Measurements from ENCODE around the gene SESN3. TPM values are rescaled to one million over a fixed set of nuclear protein-coding genes. Genes with fewer than 3 reads are reported as not detected.
A peak's percentile ranks its signal among the peaks of the same experiment; 100 is the strongest.
"Not testable (repeated sequence)": the region's sequence is repeated elsewhere in the genome, so short reads cannot be mapped to it uniquely, and the experiment has no call there.

The SESN3 gene
- total RNA-seq (2014; rRNA removed; shearing (Covaris generic)) (19.2 TPM in 2 replicates), polyA plus RNA-seq (2016; fragmentation: Nextera tagmentation; extraction: Ambion mirVana) (2.8 and 2.9 TPM in 2 replicates)

- no peaks in the 10 kb centered on the region for H4K20me1 ChIP-seq (ENCODE audit: insufficient read depth)
- in situ Hi-C loops (cut with MboI) = no loop called here
- H3K4me1 ChIP-seq (ENCODE audit: insufficient read depth) = peaks cover 42% of the 10 kb centered on the region
- WGBS, 2 experiments (ENCODE audit: low coverage in 1 of 2, low lambda C conversion rate in 2 of 2, missing lambda C conversion rate in 2 of 2) = 1% methylated on average over 29 to 40 of the region's 40 CpGs
- no peaks in the 10 kb centered on the region for H3K9me3 ChIP-seq (ENCODE audit: low read depth)
- TF ChIP-seq EZH2 (IDR thresholded peaks at IDR 0.05; ENCODE audit: insufficient read depth, poor library complexity, severe bottlenecking) (no peak), EZH2phosphoT487 (IDR thresholded peaks at IDR 0.05; ENCODE audit: insufficient read depth, low read depth) (no peak)
- no peaks in the 10 kb centered on the region for H3K27me3 ChIP-seq (replicated peaks; ENCODE audit: insufficient read depth)
- no peaks in the 10 kb centered on the region for H3K36me3 ChIP-seq (ENCODE audit: low read depth)
- H3K9ac ChIP-seq = peak within 1 kb of the TSS; percentile 70
- H3K9me2 ChIP-seq (ENCODE audit: insufficient read depth) = no peaks in the 10 kb centered on the region
- H3K79me2 ChIP-seq (ENCODE audit: insufficient read depth) = peaks cover 41% of the 10 kb centered on the region
- peak within 1 kb of the TSS; percentile 91 for H2AFZ ChIP-seq
- peak within 1 kb of the TSS; percentile 99 for H3K4me2 ChIP-seq (ENCODE audit: unreplicated experiment)
- DNase-seq = peak; percentile 100
- H3K27ac ChIP-seq = peak within 1 kb of the TSS; percentile 40
- H3F3A ChIP-seq (ENCODE audit: insufficient read depth) = peaks cover 35% of the 10 kb centered on the region
- H3K4me3 ChIP-seq = peak within 1 kb of the TSS; percentile 97
Measured at GRCh38 chr11:95231127-95231880, at the start of gene SESN3. Gene SESN3 (minus strand): TSS chr11:95231202. CDS start chr11:95230860, 342 bp downstream.

GRCh38 chr11:95279921-95280868 lies 49.2 kb upstream of the SESN3 start:
- peaks cover 32% of the 10 kb centered on the region for H3K4me1 ChIP-seq (ENCODE audit: insufficient read depth)
- no peak overlapping the region for H3K4me3 ChIP-seq
- H2AFZ ChIP-seq = no peak overlapping the region
- no peaks in the 10 kb centered on the region for H4K20me1 ChIP-seq (ENCODE audit: insufficient read depth)
- no peak overlapping the region for H3K27ac ChIP-seq
- no peaks in the 10 kb centered on the region for H3K9me2 ChIP-seq (ENCODE audit: insufficient read depth)
- in situ Hi-C loops (cut with MboI) = no loop called here
- no peak overlapping the region for H3K4me2 ChIP-seq (ENCODE audit: unreplicated experiment)
- H3K9me3 ChIP-seq (ENCODE audit: low read depth) = no peaks in the 10 kb centered on the region
- TF ChIP-seq EZH2phosphoT487 (IDR thresholded peaks at IDR 0.05; ENCODE audit: insufficient read depth, low read depth) (no peak), EZH2 (IDR thresholded peaks at IDR 0.05; ENCODE audit: insufficient read depth, poor library complexity, severe bottlenecking) (no peak)
- no peaks in the 10 kb centered on the region for H3K36me3 ChIP-seq (ENCODE audit: low read depth)
- peak; percentile 27 for DNase-seq
- H3K79me2 ChIP-seq (ENCODE audit: insufficient read depth) = no peaks in the 10 kb centered on the region
- H3K27me3 ChIP-seq (replicated peaks; ENCODE audit: insufficient read depth) = no peaks in the 10 kb centered on the region
- H3F3A ChIP-seq (ENCODE audit: insufficient read depth) = peaks cover 31% of the 10 kb centered on the region
- WGBS, 2 experiments (ENCODE audit: low coverage in 1 of 2, low lambda C conversion rate in 2 of 2, missing lambda C conversion rate in 2 of 2) = 53 to 60% methylated on average over 6 of the region's 6 CpGs
- H3K9ac ChIP-seq = no peak overlapping the region

GRCh38 chr11:95277868-95278267 lies 46.9 kb upstream of the SESN3 start:
- H3K4me1 ChIP-seq (ENCODE audit: insufficient read depth) = peaks cover 19% of the 10 kb centered on the region
- no peaks in the 10 kb centered on the region for H3K79me2 ChIP-seq (ENCODE audit: insufficient read depth)
- H3K9ac ChIP-seq = no peak overlapping the region
- no peaks in the 10 kb centered on the region for H4K20me1 ChIP-seq (ENCODE audit: insufficient read depth)
- H2AFZ ChIP-seq = no peak overlapping the region
- no peak overlapping the region for H3K4me2 ChIP-seq (ENCODE audit: unreplicated experiment)
- no peak overlapping the region for H3K4me3 ChIP-seq
- DNase-seq = no peak
- no peaks in the 10 kb centered on the region for H3K27me3 ChIP-seq (replicated peaks; ENCODE audit: insufficient read depth)
- peaks cover 15% of the 10 kb centered on the region for H3F3A ChIP-seq (ENCODE audit: insufficient read depth)
- no peaks in the 10 kb centered on the region for H3K9me3 ChIP-seq (ENCODE audit: low read depth)
- in situ Hi-C loops (cut with MboI) = no loop called here
- TF ChIP-seq EZH2phosphoT487 (IDR thresholded peaks at IDR 0.05; ENCODE audit: insufficient read depth, low read depth) = no peak
- no peak for TF ChIP-seq EZH2 (IDR thresholded peaks at IDR 0.05; ENCODE audit: insufficient read depth, poor library complexity, severe bottlenecking)
- H3K27ac ChIP-seq = no peak overlapping the region
- H3K36me3 ChIP-seq (ENCODE audit: low read depth) = no peaks in the 10 kb centered on the region
- H3K9me2 ChIP-seq (ENCODE audit: insufficient read depth) = no peaks in the 10 kb centered on the region
- 93 to 97% methylated on average over 2 of the region's 2 CpGs for WGBS, 2 experiments (ENCODE audit: low coverage in 1 of 2, low lambda C conversion rate in 2 of 2, missing lambda C conversion rate in 2 of 2)

- WGBS, 2 experiments (ENCODE audit: low coverage in 1 of 2, low lambda C conversion rate in 2 of 2, missing lambda C conversion rate in 2 of 2) = 83 to 86% methylated on average over 4 of the region's 4 CpGs
- Histone ChIP-seq H3K9me3 (ENCODE audit: low read depth) (no peaks in the 10 kb centered on the region), H3F3A (ENCODE audit: insufficient read depth) (no peaks in the 10 kb centered on the region), H3K9ac (no peak overlapping the region), H3K4me2 (ENCODE audit: unreplicated experiment) (no peak overlapping the region), H2AFZ (no peak overlapping the region), H3K27me3 (replicated peaks; ENCODE audit: insufficient read depth) (no peaks in the 10 kb centered on the region), H3K4me1 (ENCODE audit: insufficient read depth) (peaks cover 8% of the 10 kb centered on the region; the same call in 1 of the 2 replicates), H3K4me3 (no peak overlapping the region), H3K79me2 (ENCODE audit: insufficient read depth) (no peaks in the 10 kb centered on the region), H4K20me1 (ENCODE audit: insufficient read depth) (no peaks in the 10 kb centered on the region), H3K9me2 (ENCODE audit: insufficient read depth) (no peaks in the 10 kb centered on the region), H3K27ac (no peak overlapping the region), H3K36me3 (ENCODE audit: low read depth) (no peaks in the 10 kb centered on the region)
- no peak for DNase-seq
- no peak for TF ChIP-seq EZH2 (IDR thresholded peaks at IDR 0.05; ENCODE audit: insufficient read depth, poor library complexity, severe bottlenecking)
- TF ChIP-seq EZH2phosphoT487 (IDR thresholded peaks at IDR 0.05; ENCODE audit: insufficient read depth, low read depth) = no peak
- in situ Hi-C loops (cut with MboI) = no loop called here
Measured at GRCh38 chr11:95276139-95276538, 45.1 kb upstream of the SESN3 start.

GRCh38 chr11:95273618-95274017 lies 42.6 kb upstream of the SESN3 start:
- H3K27ac ChIP-seq; H3K9me2 ChIP-seq (ENCODE audit: insufficient read depth); H3K27me3 ChIP-seq (replicated peaks; ENCODE audit: insufficient read depth); H4K20me1 ChIP-seq (ENCODE audit: insufficient read depth); H3F3A ChIP-seq (ENCODE audit: insufficient read depth); H3K36me3 ChIP-seq (ENCODE audit: low read depth); H3K4me3 ChIP-seq; H3K4me2 ChIP-seq (ENCODE audit: unreplicated experiment); DNase-seq; H3K79me2 ChIP-seq (ENCODE audit: insufficient read depth); H3K9me3 ChIP-seq (ENCODE audit: low read depth); in situ Hi-C loops (cut with MboI); H2AFZ ChIP-seq; H3K9ac ChIP-seq; H3K4me1 ChIP-seq (ENCODE audit: insufficient read depth): not testable (repeated sequence)
- 67 to 72% methylated on average over 5 of the region's 5 CpGs for WGBS, 2 experiments (ENCODE audit: low coverage in 1 of 2, low lambda C conversion rate in 2 of 2, missing lambda C conversion rate in 2 of 2)

Data from GM23248 (cell line).